A673 (cell line): ENCODE data around the gene EXOSC10.

Experiments
- EZH2 ChIP-seq: fragments of 200-600 bp; sonication (generic); IDR thresholded peaks from 2 replicates; pipeline ENCODE4 v1.6.1; 2017; ENCODE audit warnings: borderline replicate concordance, low read depth, mild to moderate bottlenecking, mixed read lengths, antibody characterized with exemption, low read length; ENCODE audit not compliant: poor library complexity, severe bottlenecking
- TF ChIP-seq, protein P1 (sequence below): fragments of 300-800, 200-600 bp; sonication (generic); conservative IDR thresholded peaks from 2 replicates; pipeline ENCODE4 v1.5.1; 2017; ENCODE audit warnings: low read depth, mild to moderate bottlenecking, antibody characterized with exemption, low read length, moderate library complexity, mixed read lengths

DNA sequence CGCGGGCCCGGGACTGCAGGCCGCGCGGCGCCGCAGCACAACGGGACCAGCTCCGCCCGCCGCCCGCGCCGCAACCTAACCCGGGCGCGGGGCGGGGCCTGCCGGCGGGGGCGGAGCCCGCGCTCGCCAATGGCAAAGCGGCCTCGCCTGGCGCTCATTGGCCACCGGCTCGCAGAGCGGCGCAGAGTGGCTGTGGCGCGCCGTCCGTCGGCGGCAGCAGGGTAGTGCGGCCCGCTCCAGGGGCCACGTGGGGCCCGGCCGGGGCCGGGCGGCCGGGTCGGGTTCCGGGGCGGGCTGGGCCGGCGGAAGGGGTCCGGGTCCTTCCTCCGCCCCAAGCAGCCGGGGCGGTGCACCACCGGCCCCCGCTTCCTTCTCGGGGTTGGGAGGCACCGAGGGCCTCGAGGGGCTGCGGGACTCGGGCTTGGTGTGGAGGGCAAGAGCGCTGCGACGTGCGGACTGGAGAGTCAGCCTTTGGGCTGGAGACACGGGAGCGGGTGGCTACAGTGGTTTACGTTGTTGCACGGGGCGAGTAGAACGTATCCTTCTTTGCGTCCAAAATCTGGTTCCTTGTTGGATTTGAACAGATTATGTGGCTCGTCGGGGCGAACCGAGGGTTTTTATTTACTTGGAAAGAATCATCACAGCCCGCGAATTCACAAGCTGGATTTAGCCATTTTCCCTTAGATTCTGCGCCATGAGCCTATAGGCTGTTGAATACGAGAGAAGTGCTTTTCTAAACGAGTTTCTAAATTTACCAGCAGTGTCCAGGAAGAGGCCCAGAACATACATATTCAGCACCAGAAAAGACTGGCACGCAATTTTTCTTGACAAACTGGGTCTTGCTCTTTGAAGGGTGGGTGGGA, 39.5 kb downstream of the EXOSC10 start, which contains the start of gene SRM:
- TF ChIP-seq, protein P1, sequence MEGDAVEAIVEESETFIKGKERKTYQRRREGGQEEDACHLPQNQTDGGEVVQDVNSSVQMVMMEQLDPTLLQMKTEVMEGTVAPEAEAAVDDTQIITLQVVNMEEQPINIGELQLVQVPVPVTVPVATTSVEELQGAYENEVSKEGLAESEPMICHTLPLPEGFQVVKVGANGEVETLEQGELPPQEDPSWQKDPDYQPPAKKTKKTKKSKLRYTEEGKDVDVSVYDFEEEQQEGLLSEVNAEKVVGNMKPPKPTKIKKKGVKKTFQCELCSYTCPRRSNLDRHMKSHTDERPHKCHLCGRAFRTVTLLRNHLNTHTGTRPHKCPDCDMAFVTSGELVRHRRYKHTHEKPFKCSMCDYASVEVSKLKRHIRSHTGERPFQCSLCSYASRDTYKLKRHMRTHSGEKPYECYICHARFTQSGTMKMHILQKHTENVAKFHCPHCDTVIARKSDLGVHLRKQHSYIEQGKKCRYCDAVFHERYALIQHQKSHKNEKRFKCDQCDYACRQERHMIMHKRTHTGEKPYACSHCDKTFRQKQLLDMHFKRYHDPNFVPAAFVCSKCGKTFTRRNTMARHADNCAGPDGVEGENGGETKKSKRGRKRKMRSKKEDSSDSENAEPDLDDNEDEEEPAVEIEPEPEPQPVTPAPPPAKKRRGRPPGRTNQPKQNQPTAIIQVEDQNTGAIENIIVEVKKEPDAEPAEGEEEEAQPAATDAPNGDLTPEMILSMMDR = no peak
- no peak for TF ChIP-seq EZH2
